ENCODE measurements around the gene RAPGEF2. TPM values are rescaled to one million over a fixed set of nuclear protein-coding genes. Genes with fewer than 3 reads are reported as not detected.

RAPGEF2 gene, protein sequence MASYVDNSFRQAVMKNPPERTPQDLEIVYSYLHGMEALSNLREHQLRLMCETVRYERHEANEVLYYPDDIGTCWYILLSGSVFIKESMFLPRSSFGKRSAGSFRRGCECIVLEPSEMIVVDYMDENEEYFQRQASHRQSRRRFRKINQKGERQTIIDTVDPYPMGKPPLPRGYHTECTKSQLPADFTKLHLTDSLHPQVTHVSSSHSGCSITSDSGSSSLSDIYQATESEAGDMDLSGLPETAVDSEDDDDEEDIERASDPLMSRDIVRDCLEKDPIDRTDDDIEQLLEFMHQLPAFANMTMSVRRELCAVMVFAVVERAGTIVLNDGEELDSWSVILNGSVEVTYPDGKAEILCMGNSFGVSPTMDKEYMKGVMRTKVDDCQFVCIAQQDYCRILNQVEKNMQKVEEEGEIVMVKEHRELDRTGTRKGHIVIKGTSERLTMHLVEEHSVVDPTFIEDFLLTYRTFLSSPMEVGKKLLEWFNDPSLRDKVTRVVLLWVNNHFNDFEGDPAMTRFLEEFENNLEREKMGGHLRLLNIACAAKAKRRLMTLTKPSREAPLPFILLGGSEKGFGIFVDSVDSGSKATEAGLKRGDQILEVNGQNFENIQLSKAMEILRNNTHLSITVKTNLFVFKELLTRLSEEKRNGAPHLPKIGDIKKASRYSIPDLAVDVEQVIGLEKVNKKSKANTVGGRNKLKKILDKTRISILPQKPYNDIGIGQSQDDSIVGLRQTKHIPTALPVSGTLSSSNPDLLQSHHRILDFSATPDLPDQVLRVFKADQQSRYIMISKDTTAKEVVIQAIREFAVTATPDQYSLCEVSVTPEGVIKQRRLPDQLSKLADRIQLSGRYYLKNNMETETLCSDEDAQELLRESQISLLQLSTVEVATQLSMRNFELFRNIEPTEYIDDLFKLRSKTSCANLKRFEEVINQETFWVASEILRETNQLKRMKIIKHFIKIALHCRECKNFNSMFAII (N-terminal part only)
- total RNA-seq: 46.7 to 50.2 TPM (median 49.4 TPM) in 3 replicates

DNA sequence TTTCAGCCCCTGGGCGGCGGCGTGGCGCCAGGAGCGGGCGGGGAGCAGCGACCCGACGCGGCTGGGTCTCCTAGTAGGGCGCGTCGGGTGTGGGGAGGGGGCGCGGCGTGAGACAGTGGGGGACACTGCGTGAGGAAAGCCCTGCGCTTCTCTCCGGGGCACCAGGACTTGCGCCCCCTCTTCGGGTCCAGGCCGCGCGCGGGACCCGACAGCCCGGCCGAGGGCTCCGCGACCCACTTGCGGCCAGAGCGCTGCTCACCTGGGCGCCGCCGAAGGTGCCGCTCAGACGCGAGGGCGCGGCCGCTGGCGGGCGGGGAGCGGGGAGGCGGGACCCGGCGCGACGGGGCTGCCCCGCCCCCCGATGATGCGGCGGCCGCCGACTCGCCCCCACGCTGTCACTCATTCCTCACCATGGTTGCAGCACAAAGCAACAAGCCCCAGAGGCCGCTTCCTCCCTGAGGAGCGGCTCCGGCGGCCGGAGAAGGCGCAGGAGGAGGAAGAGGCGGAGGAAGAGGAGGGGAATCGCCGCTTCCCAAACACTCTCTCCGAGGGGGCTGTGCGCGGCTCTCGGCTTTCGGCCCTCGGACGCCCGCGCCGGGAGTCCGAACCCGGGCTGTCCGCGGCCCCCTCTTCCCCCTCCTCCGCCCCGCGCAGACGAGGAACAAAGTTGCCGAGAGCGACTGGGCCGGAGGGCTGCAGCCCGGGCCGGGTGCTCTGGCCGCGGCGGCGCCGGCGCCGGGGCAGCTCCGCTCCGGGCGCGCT is at the start of gene RAPGEF2:
TSS of gene RAPGEF2 (plus strand) at position 458 of the 762 bp plus-strand sequence. CDS start 1,084 bp downstream, outside the sequence.
- TF ChIP-seq, protein P1, sequence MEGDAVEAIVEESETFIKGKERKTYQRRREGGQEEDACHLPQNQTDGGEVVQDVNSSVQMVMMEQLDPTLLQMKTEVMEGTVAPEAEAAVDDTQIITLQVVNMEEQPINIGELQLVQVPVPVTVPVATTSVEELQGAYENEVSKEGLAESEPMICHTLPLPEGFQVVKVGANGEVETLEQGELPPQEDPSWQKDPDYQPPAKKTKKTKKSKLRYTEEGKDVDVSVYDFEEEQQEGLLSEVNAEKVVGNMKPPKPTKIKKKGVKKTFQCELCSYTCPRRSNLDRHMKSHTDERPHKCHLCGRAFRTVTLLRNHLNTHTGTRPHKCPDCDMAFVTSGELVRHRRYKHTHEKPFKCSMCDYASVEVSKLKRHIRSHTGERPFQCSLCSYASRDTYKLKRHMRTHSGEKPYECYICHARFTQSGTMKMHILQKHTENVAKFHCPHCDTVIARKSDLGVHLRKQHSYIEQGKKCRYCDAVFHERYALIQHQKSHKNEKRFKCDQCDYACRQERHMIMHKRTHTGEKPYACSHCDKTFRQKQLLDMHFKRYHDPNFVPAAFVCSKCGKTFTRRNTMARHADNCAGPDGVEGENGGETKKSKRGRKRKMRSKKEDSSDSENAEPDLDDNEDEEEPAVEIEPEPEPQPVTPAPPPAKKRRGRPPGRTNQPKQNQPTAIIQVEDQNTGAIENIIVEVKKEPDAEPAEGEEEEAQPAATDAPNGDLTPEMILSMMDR (IDR thresholded peaks at IDR 0.05; ENCODE audit: unreplicated experiment): no peak
- peaks cover 5% of the 10 kb centered on the region for H3K27me3 Mint-ChIP-seq (ENCODE audit: low read depth)
- peak within 1 kb of the TSS; percentile 94 for H3K27ac Mint-ChIP-seq
- no peaks in the 10 kb centered on the region for H3K9me3 Mint-ChIP-seq
- H3K4me3 Mint-ChIP-seq: peak within 1 kb of the TSS; percentile 88
- peaks cover 44% of the 10 kb centered on the region for H3K4me1 Mint-ChIP-seq
- peak; percentile 85 to 89 for DNase-seq (ENCODE audit: low spot score in 2 of 2, unreplicated experiment in 2 of 2)
- no peaks in the 10 kb centered on the region for H3K36me3 Mint-ChIP-seq

DNA sequence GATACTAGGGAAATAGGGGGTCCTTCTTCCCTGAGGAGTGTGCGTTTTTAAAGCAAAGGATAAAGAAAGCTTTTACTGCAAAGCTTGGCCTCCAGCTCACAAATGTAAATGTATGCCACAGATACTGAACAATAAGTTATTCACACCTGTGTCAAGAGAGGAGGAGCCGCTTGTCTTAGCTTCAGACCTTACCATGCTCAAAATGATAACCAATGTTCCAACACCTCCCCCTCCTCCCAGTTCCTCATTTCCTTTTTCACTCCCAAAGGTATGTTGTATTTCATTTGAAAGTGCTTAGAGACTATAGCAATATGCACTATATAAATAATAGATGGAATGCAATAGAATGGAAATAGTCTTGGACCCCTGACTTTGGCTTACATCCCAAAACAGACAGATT is 47.0 kb upstream of the RAPGEF2 start:
- DNase-seq (ENCODE audit: low spot score in 2 of 2, unreplicated experiment in 2 of 2): no peak
- TF ChIP-seq, protein P1 (IDR thresholded peaks at IDR 0.05; ENCODE audit: unreplicated experiment): no peak
- Mint-ChIP-seq H3K9me3 (no peaks in the 10 kb centered on the region), H3K36me3 (no peaks in the 10 kb centered on the region), H3K4me3 (no peak overlapping the region), H3K27me3 (ENCODE audit: low read depth) (no peaks in the 10 kb centered on the region), H3K27ac (no peak overlapping the region), H3K4me1 (peaks cover 10% of the 10 kb centered on the region)

DNA sequence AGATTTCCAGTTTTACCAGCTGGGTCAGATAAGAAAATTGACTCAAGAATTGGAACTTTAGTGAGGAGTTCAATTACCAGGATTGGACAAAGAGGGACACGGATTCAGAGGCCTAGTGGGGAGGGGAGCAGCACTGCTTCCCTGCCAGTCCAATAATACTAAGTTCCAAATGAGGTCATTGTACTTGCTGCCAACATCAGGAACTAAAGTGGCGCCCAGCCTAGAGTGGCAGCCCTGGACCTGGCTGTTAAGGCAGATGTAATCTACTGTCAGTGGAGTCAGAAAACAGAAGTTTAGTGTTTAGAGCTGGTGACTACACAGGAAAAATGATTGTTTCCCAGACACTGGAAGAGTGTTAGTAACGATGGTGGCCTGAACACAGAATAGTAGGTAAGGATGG is 42.7 kb upstream of the RAPGEF2 start:
- Mint-ChIP-seq H3K4me1 (no peaks in the 10 kb centered on the region), H3K27ac (no peak overlapping the region), H3K27me3 (ENCODE audit: low read depth) (no peaks in the 10 kb centered on the region), H3K4me3 (no peak overlapping the region), H3K9me3 (no peaks in the 10 kb centered on the region), H3K36me3 (no peaks in the 10 kb centered on the region)
- TF ChIP-seq, protein P1 (IDR thresholded peaks at IDR 0.05; ENCODE audit: unreplicated experiment): no peak
- DNase-seq (ENCODE audit: low spot score in 2 of 2, unreplicated experiment in 2 of 2): no peak

DNA sequence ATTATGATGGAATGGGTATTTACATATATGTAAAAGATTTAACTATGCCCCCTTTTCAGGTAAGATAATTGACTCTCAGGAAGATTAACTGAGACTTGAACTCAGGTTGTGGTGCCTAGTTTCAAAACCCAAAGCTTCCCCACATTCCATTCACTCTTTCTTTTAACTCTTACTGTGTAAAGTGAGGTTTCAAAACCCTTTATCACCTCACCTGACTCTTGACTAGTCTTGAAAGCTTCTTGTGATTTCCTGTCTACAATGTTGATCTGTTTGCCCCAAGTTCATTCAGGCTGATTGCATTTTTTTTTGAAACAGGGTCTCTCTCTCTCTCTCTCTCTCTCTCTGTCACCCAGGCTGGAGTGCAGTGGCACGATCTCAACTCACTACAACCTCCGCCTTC is 40.5 kb upstream of the RAPGEF2 start:
- Mint-ChIP-seq H3K4me1 (no peaks in the 10 kb centered on the region), H3K36me3 (no peaks in the 10 kb centered on the region), H3K27ac (no peak overlapping the region), H3K4me3 (no peak overlapping the region), H3K9me3 (no peaks in the 10 kb centered on the region), H3K27me3 (ENCODE audit: low read depth) (no peaks in the 10 kb centered on the region)
- TF ChIP-seq, protein P1 (IDR thresholded peaks at IDR 0.05; ENCODE audit: unreplicated experiment): no peak
- no peak for DNase-seq (ENCODE audit: low spot score in 2 of 2, unreplicated experiment in 2 of 2)

Data from mesothelial cell of epicardium (in vitro differentiated cells).